Measurements from ENCODE around the gene YBX3. TPM values are rescaled to one million over a fixed set of nuclear protein-coding genes. Genes with fewer than 3 reads are reported as not detected.

Gene YBX3
- total and polyA plus RNA-seq, 9 donors: 193 to 404 (median 275) TPM

GRCh38 chr12:10689146-10689545 lies 34.0 kb downstream of the YBX3 start:
- H3K36me3 ChIP-seq: no peaks in the 10 kb centered on the region
- WGBS, 3 donors: 49 to 93% (median 64%) methylated on average over 2 of the region's 2 CpGs
- H3K27me3 ChIP-seq: no peaks in the 10 kb centered on the region
- TF ChIP-seq CTCF (IDR thresholded peaks at IDR 0.05) (no peak), EP300 (IDR thresholded peaks at IDR 0.05) (no peak), POLR2A (IDR thresholded peaks at IDR 0.05) (no peak)
- no peaks in the 10 kb centered on the region for H3K4me1 ChIP-seq (ENCODE audit: insufficient read depth)
- no peak overlapping the region for H3K4me3 ChIP-seq
- intact Hi-C loops (cut with DNase I): no loop called here
- H3K27ac ChIP-seq: no peak overlapping the region
- no peak for DNase-seq
- no peaks in the 10 kb centered on the region for H3K9me3 ChIP-seq

GRCh38 chr12:10688042-10688441 lies 35.1 kb downstream of the YBX3 start:
- no peak overlapping the region for H3K27ac ChIP-seq
- WGBS, 3 donors: 86 to 92% (median 88%) methylated on average over 1 of the region's 1 CpG
- no peak for DNase-seq
- no peak overlapping the region for H3K4me3 ChIP-seq
- intact Hi-C loops (cut with DNase I): no loop called here
- H3K27me3 ChIP-seq: no peaks in the 10 kb centered on the region
- H3K9me3 ChIP-seq: no peaks in the 10 kb centered on the region
- TF ChIP-seq EP300 (IDR thresholded peaks at IDR 0.05) (no peak), CTCF (IDR thresholded peaks at IDR 0.05) (no peak), POLR2A (IDR thresholded peaks at IDR 0.05) (no peak)
- H3K36me3 ChIP-seq: no peaks in the 10 kb centered on the region
- no peaks in the 10 kb centered on the region for H3K4me1 ChIP-seq (ENCODE audit: insufficient read depth)

- intact Hi-C loops (cut with DNase I): no loop called here
- no peaks in the 10 kb centered on the region for H3K27me3 ChIP-seq
- peak in 4 of 5 donors; percentile 21 to 42 (median 26) for DNase-seq
- no peak within 1 kb of the TSS for H3K27ac ChIP-seq
- peak within 1 kb of the TSS; percentile 26 for H3K4me3 ChIP-seq
- no peaks in the 10 kb centered on the region for H3K36me3 ChIP-seq
- no peak for TF ChIP-seq POLR2A (IDR thresholded peaks at IDR 0.05)
- TF ChIP-seq CTCF (IDR thresholded peaks at IDR 0.05): peak in 1 of 3 donors; percentile 10
- TF ChIP-seq EP300 (IDR thresholded peaks at IDR 0.05): no peak
- no peaks in the 10 kb centered on the region for H3K4me1 ChIP-seq (ENCODE audit: insufficient read depth)
- no peaks in the 10 kb centered on the region for H3K9me3 ChIP-seq
- WGBS, 3 donors: 1 to 2% (median 1%) methylated on average over 35 of the region's 35 CpGs
Observed at GRCh38 chr12:10673659-10674384, 49.3 kb downstream of the YBX3 start, which contains the start of gene STYK1. TSS of gene STYK1 (minus strand) at chr12:10674052. CDS start at chr12:10634618, 39,434 bp downstream.

- DNase-seq: no peak
- Histone ChIP-seq H3K4me1 (ENCODE audit: insufficient read depth) (no peaks in the 10 kb centered on the region), H3K9me3 (no peaks in the 10 kb centered on the region), H3K36me3 (no peaks in the 10 kb centered on the region), H3K4me3 (no peak overlapping the region), H3K27me3 (no peaks in the 10 kb centered on the region), H3K27ac (no peak overlapping the region)
- intact Hi-C loops (cut with DNase I): no loop called here
- TF ChIP-seq CTCF (IDR thresholded peaks at IDR 0.05): no peak
- TF ChIP-seq EP300 (IDR thresholded peaks at IDR 0.05): no peak
- no peak for TF ChIP-seq POLR2A (IDR thresholded peaks at IDR 0.05)
- 82 to 87% (median 83%) methylated on average over 15 of the region's 15 CpGs for WGBS, 3 donors
Observed at GRCh38 chr12:10672231-10672868, 50.8 kb downstream of the YBX3 start.
